Measurements from ENCODE around the gene RNF148. TPM values are rescaled to one million over a fixed set of nuclear protein-coding genes. Genes with fewer than 3 reads are reported as not detected.
A peak's percentile ranks its signal among the peaks of the same experiment; 100 is the strongest.

Gene RNF148
- total and polyA plus RNA-seq, 7 donors = 0.05 TPM; not detected in 6

DNA sequence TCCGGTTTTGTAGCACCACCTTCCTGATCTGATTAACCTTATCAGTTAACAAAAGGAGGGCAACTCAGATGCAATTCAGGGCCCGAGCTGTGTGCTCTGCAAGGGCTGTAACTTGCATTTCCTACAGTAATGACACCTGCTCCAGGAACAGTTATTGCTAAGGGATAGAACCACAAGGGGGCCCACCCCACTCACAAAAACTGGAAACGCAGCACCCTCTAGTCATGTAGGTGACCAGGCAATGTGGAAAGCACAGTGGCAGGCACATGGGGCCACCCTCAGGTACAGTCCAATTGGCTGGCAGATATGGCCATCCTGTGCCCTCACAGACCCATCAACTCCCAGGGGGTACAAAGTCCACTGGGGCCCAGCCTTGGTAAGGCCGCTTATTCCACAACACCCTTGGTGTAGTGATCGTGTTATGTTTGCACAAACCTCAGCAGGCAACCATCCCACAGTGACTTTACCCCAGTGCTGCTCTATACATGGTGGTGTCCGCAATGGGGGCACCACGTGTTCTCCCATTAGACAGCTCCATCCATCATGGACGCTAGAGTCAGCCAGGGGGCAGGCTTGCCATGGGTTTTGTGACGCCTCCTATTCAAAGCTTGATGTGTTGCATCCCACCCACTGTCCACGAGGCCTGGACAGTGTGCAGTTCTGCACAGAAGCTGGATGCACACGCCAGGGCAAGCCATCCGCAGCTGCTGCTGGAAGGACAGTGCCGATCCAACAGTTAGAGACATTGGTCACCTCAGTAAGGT lies 13.2 kb downstream of the RNF148 start:
- TF ChIP-seq, protein P1, sequence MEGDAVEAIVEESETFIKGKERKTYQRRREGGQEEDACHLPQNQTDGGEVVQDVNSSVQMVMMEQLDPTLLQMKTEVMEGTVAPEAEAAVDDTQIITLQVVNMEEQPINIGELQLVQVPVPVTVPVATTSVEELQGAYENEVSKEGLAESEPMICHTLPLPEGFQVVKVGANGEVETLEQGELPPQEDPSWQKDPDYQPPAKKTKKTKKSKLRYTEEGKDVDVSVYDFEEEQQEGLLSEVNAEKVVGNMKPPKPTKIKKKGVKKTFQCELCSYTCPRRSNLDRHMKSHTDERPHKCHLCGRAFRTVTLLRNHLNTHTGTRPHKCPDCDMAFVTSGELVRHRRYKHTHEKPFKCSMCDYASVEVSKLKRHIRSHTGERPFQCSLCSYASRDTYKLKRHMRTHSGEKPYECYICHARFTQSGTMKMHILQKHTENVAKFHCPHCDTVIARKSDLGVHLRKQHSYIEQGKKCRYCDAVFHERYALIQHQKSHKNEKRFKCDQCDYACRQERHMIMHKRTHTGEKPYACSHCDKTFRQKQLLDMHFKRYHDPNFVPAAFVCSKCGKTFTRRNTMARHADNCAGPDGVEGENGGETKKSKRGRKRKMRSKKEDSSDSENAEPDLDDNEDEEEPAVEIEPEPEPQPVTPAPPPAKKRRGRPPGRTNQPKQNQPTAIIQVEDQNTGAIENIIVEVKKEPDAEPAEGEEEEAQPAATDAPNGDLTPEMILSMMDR (IDR thresholded peaks at IDR 0.05) = no peak
- DNase-seq (no peak), ATAC-seq (no peak)
- H3K27me3 ChIP-seq (ENCODE audit: insufficient read depth in 3 of 3, low read length in 2 of 3) = no peaks in the 10 kb centered on the region
- no peak overlapping the region for H3K27ac ChIP-seq
- H3K36me3 ChIP-seq (ENCODE audit: insufficient read depth in 1 of 2, low read depth in 1 of 2) = no peaks in the 10 kb centered on the region
- 79 to 89% (median 84%) methylated on average over 13 of the region's 13 CpGs for WGBS, 3 donors
- no peaks in the 10 kb centered on the region for H3K9me3 ChIP-seq
- H3K4me3 ChIP-seq = no peak overlapping the region
- H3K4me1 ChIP-seq = no peaks in the 10 kb centered on the region
- intact Hi-C loops (cut with DNase I) = no loop called here

DNA sequence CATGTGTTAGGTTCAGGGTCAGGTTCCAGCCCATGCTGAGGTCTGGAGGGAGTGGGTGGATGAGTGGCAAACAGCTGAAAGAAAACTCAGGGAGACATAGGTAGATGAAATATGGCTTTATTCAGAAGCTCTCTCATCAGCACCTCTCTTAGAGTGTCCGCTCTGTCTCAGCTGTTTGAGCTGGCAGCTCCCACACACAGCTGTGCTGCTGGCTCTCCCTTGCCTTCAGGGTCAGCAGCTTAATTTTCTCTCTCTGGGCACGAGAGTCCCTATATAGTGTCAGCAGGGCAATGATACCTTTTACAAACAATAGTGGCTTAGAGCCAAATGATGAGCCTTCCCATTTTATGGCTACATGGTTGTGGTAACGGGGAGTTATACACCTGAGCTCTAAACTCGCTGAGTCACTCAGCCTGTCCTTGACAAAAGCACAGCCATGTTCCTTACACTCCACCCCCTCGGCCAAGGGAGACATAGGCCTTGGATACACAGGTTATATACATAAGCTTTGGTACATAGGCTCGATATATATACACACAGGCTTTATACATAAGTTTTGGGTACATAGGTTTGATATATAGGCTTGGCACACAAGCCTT lies 14.2 kb downstream of the RNF148 start:
- no peak overlapping the region for H3K27ac ChIP-seq

DNA sequence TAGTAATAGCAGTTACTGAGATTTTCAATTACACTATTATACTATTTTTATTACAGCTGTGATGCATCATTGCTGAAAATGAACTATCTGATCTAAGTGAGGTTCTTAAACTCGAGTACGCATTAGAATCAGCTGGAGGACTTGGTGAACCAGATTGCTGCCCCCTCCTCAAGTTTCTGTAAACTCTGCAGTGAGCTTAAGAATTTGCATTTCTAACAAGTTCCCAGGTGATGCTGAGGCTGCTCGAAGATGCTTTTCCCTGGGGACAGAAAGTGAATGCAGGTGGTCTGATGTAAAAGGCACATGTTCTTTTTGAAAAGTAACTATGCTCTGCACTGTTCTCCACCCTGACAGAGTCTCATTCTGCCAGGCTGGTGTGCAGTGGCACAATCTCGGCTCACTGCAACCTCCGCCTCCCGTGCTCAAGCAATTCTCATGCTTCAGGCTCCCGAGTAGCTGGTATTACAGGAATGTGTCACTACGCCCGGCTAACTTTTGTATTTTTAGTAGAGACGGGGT lies 16.3 kb downstream of the RNF148 start:
- H3K27me3 ChIP-seq (ENCODE audit: insufficient read depth in 3 of 3, low read length in 2 of 3) = no peaks in the 10 kb centered on the region
- ATAC-seq (no peak), DNase-seq (no peak)
- WGBS, 3 donors = 47 to 55% (median 48%) methylated on average over 10 of the region's 10 CpGs
- no peaks in the 10 kb centered on the region for H3K36me3 ChIP-seq (ENCODE audit: insufficient read depth in 1 of 2, low read depth in 1 of 2)
- H3K4me1 ChIP-seq = no peaks in the 10 kb centered on the region
- TF ChIP-seq, protein P1 (IDR thresholded peaks at IDR 0.05) = no peak
- intact Hi-C loops (cut with DNase I) = no loop called here
- no peak overlapping the region for H3K4me3 ChIP-seq
- H3K9me3 ChIP-seq = no peaks in the 10 kb centered on the region
- no peak overlapping the region for H3K27ac ChIP-seq

More for the DNA sequence above, 14.2 kb downstream of the RNF148 start:
- H3K27me3 ChIP-seq (ENCODE audit: insufficient read depth in 3 of 3, low read length in 2 of 3) = no peaks in the 10 kb centered on the region
- WGBS, 3 donors = 30 to 55% (median 42%) methylated on average over 6 of the region's 6 CpGs
- TF ChIP-seq, protein P1 (IDR thresholded peaks at IDR 0.05) = no peak
- no peaks in the 10 kb centered on the region for H3K36me3 ChIP-seq (ENCODE audit: insufficient read depth in 1 of 2, low read depth in 1 of 2)
- H3K9me3 ChIP-seq = no peaks in the 10 kb centered on the region
- no peaks in the 10 kb centered on the region for H3K4me1 ChIP-seq
- DNase-seq (no peak), ATAC-seq (peak in 1 of 4 donors; percentile 54)
- H3K4me3 ChIP-seq = no peak overlapping the region
- intact Hi-C loops (cut with DNase I) = no loop called here

DNA sequence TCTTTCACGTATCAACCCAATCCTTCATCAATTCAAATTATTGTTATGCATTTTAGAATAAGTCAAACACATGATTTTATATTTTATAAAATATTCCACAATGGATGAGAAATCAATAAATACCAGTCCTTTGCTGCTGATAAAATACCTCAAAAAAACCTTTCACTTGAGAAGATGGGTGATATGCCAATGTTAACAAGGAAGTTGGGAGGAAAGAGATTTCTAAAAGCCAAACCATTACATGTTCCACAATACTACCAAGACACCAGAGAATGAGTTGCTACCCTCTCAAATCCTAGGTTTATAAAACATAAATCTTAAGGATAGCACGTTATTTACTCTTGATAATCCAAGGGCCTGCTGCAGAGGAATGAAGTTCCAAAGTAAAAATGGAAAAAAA lies 18.2 kb downstream of the RNF148 start:
- 73 to 85% (median 81%) methylated on average over 2 of the region's 2 CpGs for WGBS, 3 donors
- no peak overlapping the region for H3K27ac ChIP-seq
- intact Hi-C loops (cut with DNase I) = no loop called here
- H3K36me3 ChIP-seq (ENCODE audit: insufficient read depth in 1 of 2, low read depth in 1 of 2) = no peaks in the 10 kb centered on the region
- TF ChIP-seq, protein P1 (IDR thresholded peaks at IDR 0.05) = no peak
- H3K4me1 ChIP-seq = no peaks in the 10 kb centered on the region
- DNase-seq (no peak), ATAC-seq (no peak)
- no peaks in the 10 kb centered on the region for H3K9me3 ChIP-seq
- no peak overlapping the region for H3K4me3 ChIP-seq
- no peaks in the 10 kb centered on the region for H3K27me3 ChIP-seq (ENCODE audit: insufficient read depth in 3 of 3, low read length in 2 of 3)

All from psoas muscle (tissue), 8 donors.